Measurements from ENCODE around the gene MRPL55.

- TF ChIP-seq CTCF (IDR thresholded peaks at IDR 0.05) (no peak), POLR2A (IDR thresholded peaks at IDR 0.05) (no peak)
Observed at GRCh38 chr1:228065543-228066347, 43.4 kb downstream of the MRPL55 start.

Measured in Peyer's patch (tissue), 4 donors.